GM12864 (cell line): Measurements from ENCODE around the gene HHAT.
"Not testable (repeated sequence)": the region's sequence is repeated elsewhere in the genome, so short reads cannot be mapped to it uniquely, and the experiment has no call there.

Source experiments
- DNase-seq: peaks from one replicate; pipeline ENCODE4 v3.0.0-alpha.2; 2011; ENCODE audit warnings: low read depth
- H3K4me3 ChIP-seq: 2 replicates; pipeline ENCODE4 v1.5.1; 2011; ENCODE audit warnings: mild to moderate bottlenecking, low read depth, low read length, control low read depth
- TF ChIP-seq, protein P1 (sequence below): IDR thresholded peaks from 2 replicates; pipeline ENCODE4 v1.5.1; 2011; ENCODE audit warnings: low read depth, mild to moderate bottlenecking, moderate library complexity, low read length, control low read depth, inconsistent platforms; ENCODE audit errors: missing control alignments

HHAT gene

DNA sequence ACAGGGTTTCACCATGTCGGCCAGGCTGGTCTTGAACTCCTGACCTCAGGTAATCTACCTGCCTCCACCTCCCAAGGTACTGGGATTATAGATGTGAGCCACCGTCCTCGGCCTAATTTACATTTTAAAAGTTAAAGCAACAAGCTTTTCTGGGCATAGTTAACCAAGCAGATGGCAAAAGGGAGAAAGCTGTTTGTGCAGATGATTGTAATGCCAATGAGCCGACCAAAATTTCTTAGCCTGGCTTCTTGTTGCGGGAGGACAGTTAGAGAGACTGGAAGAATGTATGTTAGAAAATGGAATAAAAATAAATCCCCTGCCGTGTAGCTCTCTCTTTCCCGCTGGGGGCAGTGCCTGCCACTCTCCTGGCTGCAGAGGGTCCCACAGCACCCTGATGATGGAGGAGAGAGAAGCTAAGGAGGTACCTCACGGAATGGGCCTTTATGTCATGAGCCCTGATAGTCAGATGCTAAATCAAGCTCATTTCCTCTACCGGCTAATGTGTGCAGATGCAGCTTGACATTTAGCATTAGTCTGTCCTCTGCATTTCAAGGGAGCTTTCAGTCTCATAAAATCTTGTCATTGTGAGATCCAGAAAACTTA, 87.2 kb downstream of the HHAT start:
- TF ChIP-seq, protein P1, sequence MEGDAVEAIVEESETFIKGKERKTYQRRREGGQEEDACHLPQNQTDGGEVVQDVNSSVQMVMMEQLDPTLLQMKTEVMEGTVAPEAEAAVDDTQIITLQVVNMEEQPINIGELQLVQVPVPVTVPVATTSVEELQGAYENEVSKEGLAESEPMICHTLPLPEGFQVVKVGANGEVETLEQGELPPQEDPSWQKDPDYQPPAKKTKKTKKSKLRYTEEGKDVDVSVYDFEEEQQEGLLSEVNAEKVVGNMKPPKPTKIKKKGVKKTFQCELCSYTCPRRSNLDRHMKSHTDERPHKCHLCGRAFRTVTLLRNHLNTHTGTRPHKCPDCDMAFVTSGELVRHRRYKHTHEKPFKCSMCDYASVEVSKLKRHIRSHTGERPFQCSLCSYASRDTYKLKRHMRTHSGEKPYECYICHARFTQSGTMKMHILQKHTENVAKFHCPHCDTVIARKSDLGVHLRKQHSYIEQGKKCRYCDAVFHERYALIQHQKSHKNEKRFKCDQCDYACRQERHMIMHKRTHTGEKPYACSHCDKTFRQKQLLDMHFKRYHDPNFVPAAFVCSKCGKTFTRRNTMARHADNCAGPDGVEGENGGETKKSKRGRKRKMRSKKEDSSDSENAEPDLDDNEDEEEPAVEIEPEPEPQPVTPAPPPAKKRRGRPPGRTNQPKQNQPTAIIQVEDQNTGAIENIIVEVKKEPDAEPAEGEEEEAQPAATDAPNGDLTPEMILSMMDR, result no peak
- H3K4me3 ChIP-seq, result no peak overlapping the region
- DNase-seq, result no peak

DNA sequence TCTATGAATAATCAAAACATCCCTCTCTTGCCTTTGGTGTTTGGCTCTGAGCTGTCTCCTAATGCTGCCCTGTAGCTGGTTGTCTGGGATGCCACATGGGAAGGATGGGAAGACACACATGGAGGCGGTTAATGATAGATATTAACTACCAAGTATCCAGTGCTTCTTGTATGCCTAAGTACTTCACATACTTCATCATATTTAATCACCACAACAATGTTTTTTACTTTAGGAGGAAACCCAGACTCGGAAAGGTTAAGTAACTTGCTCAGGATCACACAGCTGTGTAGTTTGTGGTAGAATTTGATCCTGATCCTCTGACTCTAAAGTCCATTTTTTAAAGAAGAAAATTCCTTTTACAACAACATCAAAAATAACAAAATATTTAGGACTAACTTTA, 88.0 kb downstream of the HHAT start:
- H3K4me3 ChIP-seq, result no peak overlapping the region
- no peak for DNase-seq
- TF ChIP-seq, protein P1, result no peak

- H3K4me3 ChIP-seq, result no peak overlapping the region
- TF ChIP-seq, protein P1, result no peak
- DNase-seq, result no peak
Measured at GRCh38 chr1:210417881-210418280, 89.2 kb downstream of the HHAT start.

DNA sequence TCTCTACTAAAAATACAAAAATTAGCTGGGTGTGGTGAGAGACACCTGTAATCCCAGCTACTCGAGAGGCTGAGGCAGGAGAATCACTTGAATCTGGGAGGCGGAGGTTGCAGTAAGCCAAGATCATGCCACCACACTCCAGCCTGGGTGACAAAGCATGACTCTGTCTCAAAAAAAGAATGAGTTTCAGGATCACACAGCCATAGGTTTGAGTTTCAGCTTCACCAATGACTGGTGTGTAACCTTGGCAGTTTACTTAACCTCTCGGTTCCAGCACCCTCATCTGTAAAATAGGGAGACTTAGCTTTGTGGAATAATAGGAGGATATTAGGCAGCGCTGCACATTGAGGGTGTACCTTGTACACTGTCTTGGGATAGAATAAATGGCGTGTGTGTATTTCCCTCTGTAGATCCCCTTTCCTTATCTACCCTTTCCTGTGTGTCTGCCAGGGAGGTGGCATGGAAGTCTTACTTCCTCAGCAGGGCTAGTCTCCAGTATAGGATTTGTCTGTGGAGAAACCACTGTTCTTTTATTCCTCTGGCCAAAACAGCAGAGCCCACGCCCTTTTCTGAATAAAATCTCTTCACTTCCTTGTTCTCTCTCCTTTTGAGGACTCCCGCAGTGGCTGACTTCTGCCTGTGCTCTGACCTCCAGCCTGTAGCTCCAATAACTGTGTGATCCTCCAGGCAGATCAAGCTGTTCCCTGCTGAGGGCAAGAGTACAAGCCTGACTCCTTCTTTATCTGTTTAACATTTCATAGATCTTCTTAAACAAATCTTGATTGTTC, 90.4 kb downstream of the HHAT start:
- no peak overlapping the region for H3K4me3 ChIP-seq
- TF ChIP-seq, protein P1, result no peak
- DNase-seq, result no peak

DNA sequence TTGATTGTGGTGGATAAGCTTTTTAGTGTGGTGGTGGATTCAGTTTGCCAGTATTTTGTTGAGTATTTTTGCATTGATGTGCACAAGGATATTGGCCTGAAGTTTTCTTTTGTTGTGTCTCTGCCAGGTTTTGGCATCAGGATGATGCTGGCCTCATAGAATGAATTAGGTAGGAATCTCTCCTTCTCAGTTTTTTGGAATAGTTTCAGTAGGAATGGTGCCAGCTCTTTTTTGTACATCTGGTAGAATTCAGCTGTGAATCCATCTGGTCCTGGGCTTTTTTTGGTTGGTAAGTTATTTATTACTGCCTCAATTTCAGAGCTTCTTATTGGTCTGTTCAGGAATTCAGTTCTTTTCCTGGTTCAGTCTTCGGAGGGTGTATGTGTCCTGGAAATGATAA, 98.0 kb downstream of the HHAT start:
- not testable (repeated sequence) for DNase-seq, H3K4me3 ChIP-seq

DNA sequence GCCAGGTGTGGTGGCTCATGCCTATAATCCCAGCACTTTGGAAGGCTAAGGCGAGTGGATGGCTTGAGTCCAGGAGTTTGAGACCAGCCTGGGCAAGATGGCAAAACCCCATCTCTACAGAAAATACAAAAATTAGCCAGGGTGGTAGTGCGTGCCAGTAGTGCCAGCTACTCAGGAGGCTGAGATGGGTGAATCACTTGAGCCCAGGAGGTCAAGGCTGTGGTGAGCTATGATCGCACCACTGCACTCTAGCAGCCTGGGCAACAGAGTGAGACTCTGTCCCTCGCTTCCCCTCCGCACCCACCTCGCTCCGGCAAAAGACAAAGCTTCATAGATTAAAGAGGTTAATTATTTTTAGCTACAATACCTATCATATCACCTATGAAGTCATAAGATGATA, 100.0 kb downstream of the HHAT start:
- TF ChIP-seq, protein P1, result no peak
- DNase-seq, result no peak
- no peak overlapping the region for H3K4me3 ChIP-seq

DNA sequence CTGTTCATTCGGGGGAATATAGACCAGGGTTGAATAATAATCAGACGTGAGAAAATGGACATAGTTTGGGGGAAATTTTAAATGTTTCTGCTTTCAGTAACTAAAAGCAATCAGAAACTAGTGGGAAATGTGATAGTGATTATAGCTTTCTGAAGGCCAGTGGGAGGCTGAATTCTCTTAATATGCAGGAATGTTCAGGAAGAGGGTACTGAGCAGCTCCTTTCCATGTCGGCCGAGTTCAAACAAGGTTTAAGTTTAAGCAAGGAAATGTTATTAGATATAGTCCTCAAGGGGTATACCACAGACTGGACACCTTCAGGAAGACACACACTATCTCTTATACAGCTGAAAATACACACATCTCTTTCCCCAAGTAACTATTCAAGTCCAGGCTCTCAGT, 105.5 kb downstream of the HHAT start:
- no peak overlapping the region for H3K4me3 ChIP-seq
- DNase-seq, result no peak
- TF ChIP-seq, protein P1, result no peak
